AG08396 (cell line): ENCODE data around the gene DLST.

Experiments used
- DNase-seq: peaks from one replicate; pipeline ENCODE4 v3.0.0; 2012; ENCODE audit warnings: low spot score, mixed read lengths

Gene DLST

DNA sequence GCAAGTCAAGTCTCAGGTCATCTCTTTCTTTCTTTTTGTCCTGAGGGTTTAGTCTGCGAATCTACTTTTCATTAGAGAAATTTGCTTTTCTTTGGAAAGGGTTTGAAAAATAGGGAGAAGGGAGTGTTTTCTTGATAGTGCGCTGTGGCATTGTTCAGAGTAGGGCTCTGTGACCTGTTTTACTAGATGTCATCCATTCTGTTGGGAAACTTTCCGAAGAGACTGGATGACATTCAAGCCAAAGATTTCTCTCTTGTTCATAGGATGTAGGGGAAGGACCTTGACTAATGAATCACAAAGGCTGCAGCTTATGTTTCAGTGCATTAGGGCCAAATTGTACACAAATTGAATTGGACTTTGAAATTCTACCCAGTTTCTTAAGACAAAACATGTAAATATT is 14.7 kb downstream of the DLST start:
- DNase-seq: no peak

DNA sequence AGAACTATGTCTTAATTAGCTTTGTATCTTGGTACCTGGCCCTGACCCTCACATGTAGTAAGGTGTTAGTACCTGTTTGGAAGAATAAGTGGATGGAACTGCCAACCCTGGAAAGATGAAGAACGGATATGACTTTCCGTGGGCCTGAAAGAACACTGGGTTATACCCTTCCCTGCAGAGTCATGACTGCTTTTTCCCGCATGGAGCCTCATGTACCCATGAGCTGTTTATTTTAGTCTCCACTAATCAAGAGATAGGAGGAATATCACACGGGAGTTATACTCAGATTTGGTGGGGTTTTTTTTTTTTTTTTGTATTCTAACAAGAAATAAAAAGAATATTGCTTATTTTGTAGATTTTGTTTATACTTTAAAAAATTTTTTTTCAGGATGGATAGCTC is 15.9 kb downstream of the DLST start:
- no peak for DNase-seq

DNA sequence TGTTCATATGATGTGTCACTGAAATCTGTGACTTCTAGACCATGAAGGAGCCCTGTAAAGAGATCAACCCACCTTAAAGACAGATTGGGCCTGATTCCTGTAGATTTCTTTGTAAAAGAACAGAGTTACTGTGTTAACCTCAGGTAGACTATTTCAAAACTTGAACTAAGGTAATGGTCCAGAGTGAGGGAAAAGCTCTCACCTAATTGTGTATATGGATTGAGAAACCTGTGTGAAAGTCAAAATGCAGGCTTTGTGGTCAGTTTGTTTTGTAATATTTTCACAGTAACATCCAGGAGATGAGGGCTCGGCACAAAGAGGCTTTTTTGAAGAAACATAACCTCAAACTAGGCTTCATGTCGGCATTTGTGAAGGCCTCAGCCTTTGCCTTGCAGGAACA is 16.4 kb downstream of the DLST start:
- no peak for DNase-seq

DNA sequence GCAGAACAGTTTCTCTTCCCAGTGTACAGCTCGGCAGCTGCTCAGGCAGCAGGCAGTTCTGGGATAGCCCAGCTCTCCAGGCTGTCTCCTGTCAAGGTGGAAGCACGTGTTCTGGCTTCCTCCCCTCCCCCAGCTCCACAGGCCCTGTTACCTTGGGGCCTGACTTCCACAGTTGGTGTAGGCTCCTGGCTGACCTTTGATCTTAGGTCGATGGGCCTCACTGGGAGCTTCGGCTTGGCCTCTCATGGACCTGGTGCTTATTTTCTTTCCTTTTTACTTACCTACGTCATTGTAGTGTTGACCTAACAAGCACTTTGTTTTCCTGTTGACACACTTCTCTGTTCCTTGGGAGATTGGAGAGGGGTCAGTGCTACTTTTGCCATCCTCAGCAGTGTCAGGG is 17.0 kb downstream of the DLST start:
- no peak for DNase-seq

DNA sequence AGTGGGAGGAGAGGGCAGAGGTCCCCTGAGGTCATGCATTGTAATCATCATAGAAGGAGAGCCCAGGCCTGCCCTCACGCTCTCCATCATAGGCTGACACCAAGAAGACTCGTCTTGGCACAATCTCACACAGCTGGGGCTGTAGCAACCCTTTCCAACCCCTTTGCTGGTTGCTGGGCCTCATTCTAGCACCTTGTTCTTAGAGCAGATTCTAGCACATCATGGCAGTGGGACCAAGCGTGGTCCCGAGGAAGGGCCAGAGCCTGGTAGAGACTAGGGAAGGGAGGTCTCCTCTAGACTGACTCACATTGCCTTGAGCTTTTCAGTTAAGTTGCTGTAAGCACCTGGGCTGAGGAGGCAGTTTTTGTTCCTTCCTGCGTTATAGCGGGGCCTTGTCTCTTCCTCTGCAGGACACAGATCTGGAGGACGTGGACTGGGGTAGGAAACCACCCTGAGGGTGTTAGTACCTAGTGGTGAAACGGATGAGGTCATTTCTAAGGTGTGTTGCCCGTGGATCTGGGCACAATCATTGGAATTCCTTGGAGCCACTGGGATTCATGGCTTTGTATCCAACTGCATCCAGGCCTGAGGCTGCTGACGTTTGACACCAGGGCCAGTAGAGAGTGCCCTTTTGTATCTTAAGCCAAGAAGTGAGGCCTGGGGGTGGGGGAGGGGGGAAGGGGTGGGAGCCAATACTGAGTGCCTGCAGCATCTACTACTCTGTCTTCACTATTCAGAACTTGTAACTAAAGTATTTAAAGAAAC is 21.4 kb downstream of the DLST start:
- DNase-seq: no peak

DNA sequence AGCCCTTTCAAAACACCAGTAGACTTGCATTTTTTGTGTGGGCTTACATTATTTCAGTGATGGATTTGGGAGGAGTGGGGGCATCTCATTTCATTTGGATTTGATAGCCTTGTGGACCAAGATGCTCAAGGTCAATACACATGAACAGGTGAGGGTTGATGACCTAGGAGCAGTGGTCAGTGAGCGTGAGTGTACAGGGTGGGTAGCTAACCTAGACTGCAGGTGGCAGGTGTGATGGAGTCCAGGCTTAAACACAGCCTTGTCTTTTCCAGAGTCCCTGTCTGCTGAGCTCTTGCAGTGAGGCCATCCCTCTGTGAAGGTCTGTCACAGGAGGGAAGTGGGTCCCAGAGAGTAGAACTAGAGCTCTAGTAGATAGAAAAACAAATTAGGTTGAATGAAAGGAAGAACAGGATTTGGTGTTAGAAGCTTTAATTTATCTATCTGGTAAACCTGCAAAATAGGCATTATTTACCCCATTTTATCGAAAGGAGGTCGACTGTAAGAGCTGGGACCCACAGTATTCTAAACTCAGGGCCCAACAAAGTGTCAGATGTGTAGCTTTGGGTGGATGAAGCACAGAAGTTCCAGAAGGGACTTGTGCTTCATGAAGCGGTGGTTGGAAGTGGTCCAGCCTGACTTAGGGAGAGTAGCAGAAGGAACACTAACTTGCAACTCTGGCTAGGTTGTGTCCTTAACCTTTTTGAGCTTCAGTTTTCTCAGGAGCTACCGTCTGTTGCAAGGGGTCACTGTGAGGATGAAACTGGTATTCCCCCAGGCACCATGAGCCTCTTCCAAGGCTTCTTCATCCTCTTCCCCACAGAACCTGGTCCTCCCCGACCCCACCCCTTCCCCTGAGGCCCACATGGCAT is 23.2 kb downstream of the DLST start:
- no peak for DNase-seq

DNA sequence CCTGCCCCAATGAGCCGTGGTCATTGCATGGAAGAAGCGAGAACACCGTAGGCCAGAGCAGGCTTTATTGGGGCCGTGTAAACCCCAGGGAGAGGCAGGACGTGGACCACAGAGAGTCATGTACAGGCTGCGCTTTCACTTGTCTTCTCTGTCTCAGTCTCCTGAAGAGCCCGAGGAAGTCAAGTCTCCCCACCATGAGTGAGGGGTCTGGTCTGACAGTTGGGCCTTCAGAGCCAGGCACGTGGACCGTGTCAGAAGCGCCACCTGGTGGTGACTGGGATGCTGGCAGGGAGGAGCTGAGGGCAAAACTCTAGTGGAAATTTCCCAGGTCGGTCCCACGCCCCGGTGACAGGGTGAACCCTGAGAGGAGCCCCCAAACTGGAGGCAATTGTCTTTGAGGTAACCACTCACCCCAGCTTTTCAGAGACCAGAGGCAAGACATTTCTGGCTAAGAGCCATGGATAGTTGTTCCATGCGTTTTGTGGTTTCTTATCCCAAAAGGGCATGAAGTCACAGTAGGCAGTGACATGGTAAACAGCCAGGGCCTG is 24.0 kb downstream of the DLST start:
- peak; percentile 79 for DNase-seq

DNA sequence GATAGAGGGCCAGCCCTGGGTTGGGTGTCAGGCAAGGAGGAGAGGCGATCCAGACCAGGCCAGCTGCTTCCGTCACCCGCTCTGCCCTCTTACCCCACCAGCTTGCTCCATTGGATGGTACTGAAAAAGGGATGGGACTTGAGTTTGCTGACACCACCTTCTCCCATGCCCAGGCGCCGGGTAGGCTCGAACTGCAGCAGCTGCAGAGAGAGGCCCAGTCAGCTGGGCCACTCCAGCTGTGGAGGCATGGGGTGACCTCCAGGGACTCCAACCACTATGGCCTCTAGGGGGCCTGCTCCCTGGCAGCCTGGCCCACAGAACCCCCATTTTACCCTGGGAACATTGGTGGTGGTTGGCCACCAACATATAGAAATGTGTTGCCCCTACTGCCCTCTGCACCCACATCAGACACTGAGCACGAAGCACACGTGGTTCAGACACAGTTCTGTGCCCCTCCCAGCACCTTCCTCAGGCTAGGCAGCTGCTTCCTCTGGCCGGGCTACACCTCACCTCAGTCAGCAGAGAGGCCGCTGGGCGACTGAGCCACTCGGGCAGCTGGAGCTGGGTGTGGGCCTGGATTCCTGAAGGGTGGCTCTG is 25.3 kb downstream of the DLST start:
- DNase-seq: no peak

DNA sequence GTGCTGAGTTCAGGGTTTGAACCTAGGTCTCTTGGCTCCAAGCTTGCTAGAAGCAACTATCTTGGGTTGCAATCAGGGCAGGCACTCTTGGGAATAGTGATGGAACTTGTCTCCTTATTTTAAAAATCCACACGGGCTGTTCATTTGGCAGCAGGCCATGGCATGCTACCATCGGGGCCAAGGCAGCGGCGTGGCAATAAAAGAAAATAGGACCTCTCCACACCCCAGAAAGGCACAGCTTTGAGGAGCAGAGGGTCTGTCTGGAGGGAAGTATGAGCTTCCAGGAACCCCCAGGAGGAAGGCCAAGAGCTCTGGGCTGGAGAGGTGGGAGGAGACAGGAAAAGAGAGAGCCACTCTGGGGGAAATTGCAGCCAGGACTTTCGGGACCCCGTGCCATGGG is 26.0 kb downstream of the DLST start:
- no peak for DNase-seq

DNA sequence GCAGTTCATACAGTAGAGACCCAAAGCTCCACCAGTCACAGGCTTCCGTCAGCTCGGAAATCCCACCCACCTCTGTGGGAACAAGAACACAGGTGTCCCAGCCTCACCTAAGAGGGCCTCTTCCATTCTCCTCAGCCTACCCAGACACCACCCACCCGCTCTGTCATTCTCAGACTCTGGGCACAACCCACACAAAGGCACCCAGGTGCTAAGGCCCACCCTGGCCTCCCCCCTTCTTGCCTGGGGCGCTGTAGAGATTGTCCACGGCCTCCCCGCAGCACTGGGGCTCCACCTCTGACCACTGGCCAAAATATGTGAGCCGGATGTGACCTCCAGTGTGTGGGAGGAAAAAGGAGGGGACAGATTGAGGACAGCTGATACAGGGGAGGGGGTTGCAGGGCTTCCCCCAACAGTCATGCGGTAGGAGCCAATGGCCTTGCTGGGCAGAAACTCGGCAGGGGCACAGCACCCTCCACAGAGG is 27.2 kb downstream of the DLST start:
- DNase-seq: no peak

DNA sequence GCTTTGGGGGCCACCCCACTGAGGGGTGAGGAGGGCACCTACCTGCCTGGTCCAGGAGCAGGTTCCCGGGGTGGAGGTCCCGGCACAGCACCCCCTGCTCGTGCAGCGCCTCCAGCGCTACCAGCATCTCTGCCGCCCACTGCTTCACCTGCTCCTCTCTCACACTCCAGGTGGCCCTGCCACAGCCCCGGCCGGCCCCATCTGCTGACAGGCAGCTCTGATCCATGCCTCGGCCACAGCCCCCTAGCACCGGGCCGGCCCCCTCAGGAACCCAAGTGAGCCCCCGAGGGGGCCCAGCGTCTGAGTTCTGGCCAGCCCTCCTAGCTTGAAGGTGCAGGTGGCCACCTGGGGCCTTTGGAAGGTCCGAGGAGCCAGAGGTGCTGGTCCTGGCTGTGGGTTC is 27.8 kb downstream of the DLST start:
- no peak for DNase-seq

DNA sequence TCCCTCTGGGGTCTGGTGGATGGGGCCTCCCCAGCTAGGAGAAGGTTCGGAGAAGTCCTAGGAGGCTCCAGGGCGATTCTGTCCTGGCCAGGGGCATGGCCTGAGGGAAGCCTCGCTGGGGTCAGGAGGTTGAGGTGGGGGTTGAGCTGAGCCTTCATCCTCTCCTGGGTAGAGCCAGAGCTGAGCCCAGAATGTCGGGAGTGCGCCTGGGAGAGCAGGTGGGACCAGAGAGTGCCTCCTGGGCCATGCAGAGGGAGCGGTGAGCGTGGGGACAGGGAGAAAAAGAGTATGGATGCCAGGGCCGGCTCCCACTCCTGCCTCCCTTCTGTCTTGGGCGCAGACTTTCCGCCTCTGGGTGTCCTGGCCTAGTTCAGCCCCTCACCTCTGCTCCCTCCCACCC is 28.2 kb downstream of the DLST start:
- DNase-seq: no peak

DNA sequence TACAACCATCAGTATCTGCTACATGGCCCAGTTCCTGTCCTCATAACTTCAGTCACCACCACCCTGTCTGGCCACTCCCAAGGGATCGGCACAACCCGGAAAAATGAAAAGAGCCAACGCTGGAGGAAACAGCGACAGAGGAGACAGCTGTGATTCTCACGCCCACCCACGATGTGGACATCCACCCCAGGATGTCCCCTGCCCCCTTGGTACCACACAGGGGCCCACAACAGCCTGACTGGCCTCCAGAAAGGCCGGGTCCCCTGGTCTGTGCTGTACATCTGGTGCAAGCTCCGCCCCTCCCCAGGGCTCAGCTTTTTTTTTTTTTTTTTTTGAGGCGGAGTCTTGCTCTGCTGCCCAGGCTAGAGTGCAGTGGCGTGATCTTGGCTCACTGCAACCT is 28.8 kb downstream of the DLST start:
- DNase-seq: no peak

DNA sequence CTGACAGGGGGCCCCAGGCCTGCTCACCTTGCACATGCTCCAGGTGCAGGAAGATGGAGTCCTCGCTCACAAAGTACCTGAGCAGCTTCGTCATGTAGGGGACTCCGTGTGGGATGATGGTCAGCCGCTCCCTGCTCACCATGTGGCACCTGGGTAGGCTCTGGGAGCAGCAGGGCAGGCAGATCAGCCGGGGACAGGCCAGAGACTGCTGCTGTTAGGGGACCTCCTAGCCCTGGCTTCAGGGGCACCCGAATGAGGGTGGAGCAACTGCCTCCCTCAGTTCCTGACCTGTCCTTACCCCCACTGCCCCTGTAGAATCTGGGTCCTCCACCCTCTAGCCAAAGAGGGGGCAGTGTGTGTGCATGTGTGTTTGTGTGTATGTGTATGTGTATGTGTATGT is 29.5 kb downstream of the DLST start:
- no peak for DNase-seq

DNA sequence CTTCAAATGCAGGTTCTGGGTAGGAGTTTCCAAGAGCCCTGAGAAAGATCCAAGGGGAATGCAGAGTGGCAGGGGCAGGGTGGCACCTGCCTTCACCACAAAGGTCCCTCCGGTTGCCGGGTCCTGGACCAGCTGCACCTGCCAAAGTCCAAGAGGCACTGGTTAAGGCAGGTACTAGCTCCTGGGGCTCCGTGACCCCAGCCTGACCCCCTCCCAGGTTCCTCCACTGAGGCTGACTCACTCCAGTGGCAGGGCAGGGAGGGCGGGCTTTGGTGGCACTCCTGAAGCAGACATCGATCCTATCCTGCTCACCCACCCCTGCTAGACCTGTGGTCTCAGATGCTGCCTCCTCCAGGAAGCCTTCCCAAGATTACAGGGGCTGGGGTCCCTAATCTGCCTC is 30.0 kb downstream of the DLST start:
- DNase-seq: no peak

DNA sequence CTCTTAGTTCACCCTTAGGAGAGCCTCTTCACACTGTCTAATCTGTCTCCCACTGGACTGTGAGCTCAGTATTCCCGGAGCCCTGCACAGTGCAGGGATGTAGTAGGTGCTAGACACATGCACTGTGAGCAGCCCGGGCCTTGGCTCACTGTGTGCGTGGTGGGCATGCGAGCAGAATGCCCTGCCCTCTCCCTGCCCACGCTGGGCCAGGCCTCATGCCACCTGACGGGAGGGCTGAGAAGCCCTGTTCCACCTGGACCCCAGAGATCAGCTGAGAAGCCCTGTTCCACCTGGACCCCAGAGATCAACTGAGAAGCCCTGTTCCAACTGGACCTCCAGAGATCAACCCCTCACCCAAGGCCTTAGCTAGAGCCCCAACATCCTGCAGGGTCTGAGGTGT is 30.4 kb downstream of the DLST start:
- DNase-seq: no peak

DNA sequence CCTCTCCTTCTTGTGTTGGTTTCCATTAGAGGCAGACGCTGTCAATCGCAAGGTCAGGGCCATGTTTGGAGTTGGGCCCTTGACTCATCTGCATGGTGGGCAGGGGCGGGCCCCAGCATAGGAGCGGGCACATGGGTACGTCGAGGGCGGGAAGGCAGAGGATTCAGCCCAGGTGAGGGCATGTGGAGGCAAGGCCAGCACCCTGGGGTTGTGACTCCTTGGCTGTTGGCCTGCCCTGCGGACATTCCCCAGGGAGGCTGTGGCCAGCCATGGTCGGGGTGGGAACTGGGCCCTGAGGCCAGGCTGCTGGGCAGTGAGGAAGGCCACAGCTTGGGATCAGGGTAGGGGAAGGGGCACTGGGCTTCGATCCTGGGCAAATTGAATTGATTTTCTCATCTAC is 31.1 kb downstream of the DLST start:
- no peak for DNase-seq

DNA sequence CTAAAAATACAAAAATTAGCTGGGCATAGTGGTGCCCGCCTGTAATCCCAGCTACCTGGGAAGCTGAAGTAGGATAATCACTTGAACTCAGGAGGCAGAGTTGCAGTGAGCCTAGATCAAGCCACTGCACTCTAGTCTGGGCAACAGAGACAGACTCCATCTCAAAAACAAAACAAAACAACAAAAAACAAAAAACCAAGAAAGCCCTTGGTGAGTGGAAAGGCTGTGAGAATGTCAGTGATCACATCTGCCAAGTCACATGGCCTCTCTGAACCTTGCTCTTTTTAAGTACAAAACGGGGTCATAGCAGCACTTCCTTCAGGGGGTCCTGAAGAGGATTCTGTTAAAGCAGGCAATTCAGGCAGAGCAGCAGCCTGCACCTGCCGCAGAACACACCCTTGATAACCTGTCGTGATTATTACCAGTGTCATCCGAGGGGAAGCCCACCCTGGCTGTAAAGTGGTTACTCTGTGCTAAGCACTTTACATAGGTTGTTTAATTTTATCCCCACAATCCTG is 31.7 kb downstream of the DLST start:
- no peak for DNase-seq

DNA sequence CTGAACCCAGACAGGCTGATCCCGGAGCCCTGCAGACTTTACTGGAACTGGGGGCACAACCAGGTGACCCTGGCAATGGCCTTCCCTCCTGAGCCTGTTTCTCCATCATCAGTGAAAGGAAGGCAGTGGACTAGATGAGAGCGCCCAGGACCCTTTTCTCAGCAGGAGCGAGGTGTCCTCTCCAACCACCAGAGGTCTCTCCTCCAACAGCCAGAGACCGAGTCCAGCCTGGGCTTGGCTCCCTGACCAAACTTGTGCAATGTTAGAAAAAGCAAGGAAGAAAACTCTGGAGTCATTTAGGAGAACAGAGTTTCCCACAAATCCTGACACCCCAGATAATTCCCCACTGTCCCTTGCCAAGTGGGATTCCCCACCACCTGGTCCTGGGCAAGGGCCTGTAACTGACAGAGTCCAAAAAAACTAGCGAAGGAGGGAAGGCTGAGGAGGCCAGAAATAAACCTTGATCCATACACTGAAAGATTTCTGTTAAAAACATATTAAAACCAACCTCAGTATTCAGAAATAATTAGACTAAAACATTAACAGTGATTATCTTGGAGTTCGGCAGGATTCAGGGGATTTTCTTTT is 32.4 kb downstream of the DLST start:
- peak; percentile 86 for DNase-seq

DNA sequence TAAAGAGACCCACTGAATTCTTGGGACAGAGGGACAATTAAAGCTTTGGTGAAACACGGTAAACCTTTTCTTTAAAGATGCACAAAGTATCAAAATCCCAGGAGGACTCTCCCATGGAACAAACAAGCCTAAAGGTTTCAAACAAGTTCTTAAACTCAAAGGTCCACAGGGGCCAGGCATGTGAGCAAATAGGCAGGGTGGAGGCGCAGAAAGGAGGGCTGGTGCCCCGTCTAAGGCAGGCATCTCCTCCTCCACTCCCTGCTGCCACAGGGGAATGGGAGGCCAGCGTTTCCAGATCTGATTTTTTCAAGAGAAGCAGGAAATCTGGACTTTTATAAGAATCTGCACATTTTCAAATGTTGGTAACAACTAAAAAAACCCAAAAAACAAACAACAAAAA is 33.7 kb downstream of the DLST start:
- DNase-seq: no peak

DNA sequence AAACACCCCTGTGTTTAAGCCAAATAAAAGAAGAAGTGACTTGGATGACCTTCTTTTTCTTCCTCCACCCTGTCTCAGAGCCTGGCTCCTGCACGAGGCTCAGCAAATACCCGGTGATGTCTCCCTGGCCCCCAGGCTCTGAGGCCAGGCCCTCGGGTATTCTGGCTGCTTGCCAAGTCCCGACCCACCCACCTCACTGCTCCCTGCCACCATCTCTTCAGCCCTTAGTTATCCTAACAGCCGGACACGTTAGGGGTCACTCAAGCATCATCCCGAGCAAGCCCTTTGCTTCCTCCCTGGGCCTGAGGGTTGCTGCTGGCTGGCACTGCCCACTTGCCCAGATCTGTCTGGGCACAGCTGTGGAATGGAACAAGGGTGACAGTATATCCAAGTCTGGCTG is 34.1 kb downstream of the DLST start:
- no peak for DNase-seq

DNA sequence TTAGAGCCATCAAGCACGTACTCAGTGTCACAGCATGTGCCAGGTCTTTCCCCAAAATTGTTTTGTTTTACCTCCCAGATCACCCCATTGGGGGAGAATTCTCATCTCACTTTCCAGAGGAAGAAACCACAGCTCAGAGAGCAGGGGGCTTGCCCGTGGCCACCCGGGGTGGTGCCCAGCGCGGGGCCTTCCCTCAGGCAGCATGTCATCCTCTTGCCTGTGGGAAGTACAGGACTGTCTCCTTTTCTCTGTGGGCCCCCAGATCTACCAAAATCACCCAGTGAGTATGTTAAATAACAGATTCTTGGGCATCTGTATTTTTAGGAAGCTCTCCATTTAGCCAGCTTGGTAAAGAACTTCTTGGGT is 35.4 kb downstream of the DLST start:
- DNase-seq: no peak
